Activated B cell treated with CpG ODN at 0.5 μM for 24 hours (primary cell): ENCODE data around the gene MARK3. TPM values are rescaled to one million over a fixed set of nuclear protein-coding genes. Genes with fewer than 3 reads are reported as not detected.

Experiments
- ATAC-seq: fragments of 200-7000 bp; cut with Tn5 transposase; one replicate; pipeline ENCODE4 v1.10.0; 2021; ENCODE audit warnings: low read depth, mild to moderate bottlenecking, moderate library complexity
- CTCF ChIA-PET: fragments of 350-600 bp; sonication (Branson Sonifier 250); formaldehyde crosslinking; loops from one replicate; lab custom pipeline; 2021; ENCODE audit warnings: antibody characterized with exemption; lab: Charles Lee
- POLR2A ChIA-PET: fragments of 350-600 bp; sonication (Branson Sonifier 250); formaldehyde crosslinking; loops from one replicate; lab custom pipeline; 2021; ENCODE audit warnings: antibody characterized with exemption; lab: Charles Lee
- DNase-seq: peaks from one replicate; pipeline ENCODE4 v3.0.0; 2022
- H3K27ac Mint-ChIP-seq: one replicate; pipeline ENCODE4 v1.8.0; 2020; ENCODE audit warnings: mixed read lengths
- H3K27me3 Mint-ChIP-seq: one replicate; pipeline ENCODE4 v1.8.0; 2021; ENCODE audit warnings: mixed read lengths
- H3K36me3 Mint-ChIP-seq: one replicate; pipeline ENCODE4 v1.8.0; 2021; ENCODE audit warnings: low read depth, mixed read lengths
- H3K4me1 Mint-ChIP-seq: one replicate; pipeline ENCODE4 v1.8.0; 2021; ENCODE audit warnings: mixed read lengths
- H3K4me3 Mint-ChIP-seq: one replicate; pipeline ENCODE4 v1.8.0; 2020; ENCODE audit warnings: mild to moderate bottlenecking, mixed read lengths
- H3K9me3 Mint-ChIP-seq: one replicate; pipeline ENCODE4 v1.8.0; 2020; ENCODE audit warnings: mixed read lengths
- intact Hi-C: fragments of 100-400 bp; cut with micrococcal nuclease; formaldehyde crosslinking; loops from one replicate; pipeline ENCODE4 v1.15.1; 2024
- total RNA-seq: library from RNA; stranded (reverse); gene quantifications from 2 replicates; pipeline ENCODE4 v1.2.3, GENCODE V29; 2022
- TF ChIP-seq, protein P1 (sequence below): fragments of 200-600 bp; IDR thresholded peaks from one replicate; pipeline ENCODE4 v1.8.0; 2022; ENCODE audit warnings: antibody characterized with exemption, mild to moderate bottlenecking

MARK3 gene
- total RNA-seq, 1 donor from 2014 or later, result 110 TPM

DNA sequence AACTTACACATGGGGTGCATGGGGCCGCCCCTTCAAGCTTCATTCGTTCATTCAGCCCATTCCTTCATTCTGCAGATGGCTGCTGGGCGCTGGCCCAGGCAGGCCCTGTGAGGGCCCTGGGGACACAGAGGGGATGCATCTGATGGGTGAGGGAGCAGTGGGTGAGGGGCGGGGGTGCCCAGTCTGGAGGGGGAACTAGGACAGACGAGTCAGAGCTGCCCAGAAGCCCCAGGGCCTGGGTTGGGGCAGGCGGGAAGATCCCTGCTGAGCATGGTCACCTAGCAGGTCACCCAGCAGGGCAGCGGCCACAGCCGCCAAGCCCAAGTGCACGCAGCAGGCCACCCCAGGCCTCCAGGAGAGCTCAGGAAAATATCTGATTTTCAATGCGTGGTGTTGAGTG, 157.9 kb downstream of the MARK3 start:
- H3K27me3 Mint-ChIP-seq, result peaks cover 1% of the 10 kb centered on the region
- ChIA-PET POLR2A (interaction anchor here (0.5 to 0.6 kb wide), 2 partner anchors 96 to 152 kb away, joined by 4 to 11 read pairs; no protein-coding TSS in a partner anchor), CTCF (interaction anchor here (7.0 kb wide), 1 partner anchor 23 kb away, joined by 70 read pairs; no protein-coding TSS in a partner anchor)
- TF ChIP-seq, protein P1, sequence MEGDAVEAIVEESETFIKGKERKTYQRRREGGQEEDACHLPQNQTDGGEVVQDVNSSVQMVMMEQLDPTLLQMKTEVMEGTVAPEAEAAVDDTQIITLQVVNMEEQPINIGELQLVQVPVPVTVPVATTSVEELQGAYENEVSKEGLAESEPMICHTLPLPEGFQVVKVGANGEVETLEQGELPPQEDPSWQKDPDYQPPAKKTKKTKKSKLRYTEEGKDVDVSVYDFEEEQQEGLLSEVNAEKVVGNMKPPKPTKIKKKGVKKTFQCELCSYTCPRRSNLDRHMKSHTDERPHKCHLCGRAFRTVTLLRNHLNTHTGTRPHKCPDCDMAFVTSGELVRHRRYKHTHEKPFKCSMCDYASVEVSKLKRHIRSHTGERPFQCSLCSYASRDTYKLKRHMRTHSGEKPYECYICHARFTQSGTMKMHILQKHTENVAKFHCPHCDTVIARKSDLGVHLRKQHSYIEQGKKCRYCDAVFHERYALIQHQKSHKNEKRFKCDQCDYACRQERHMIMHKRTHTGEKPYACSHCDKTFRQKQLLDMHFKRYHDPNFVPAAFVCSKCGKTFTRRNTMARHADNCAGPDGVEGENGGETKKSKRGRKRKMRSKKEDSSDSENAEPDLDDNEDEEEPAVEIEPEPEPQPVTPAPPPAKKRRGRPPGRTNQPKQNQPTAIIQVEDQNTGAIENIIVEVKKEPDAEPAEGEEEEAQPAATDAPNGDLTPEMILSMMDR, result no peak
- no peaks in the 10 kb centered on the region for H3K9me3 Mint-ChIP-seq
- DNase-seq, result no peak
- H3K4me1 Mint-ChIP-seq, result peaks cover 2% of the 10 kb centered on the region
- no peaks in the 10 kb centered on the region for H3K36me3 Mint-ChIP-seq
- no peak overlapping the region for H3K27ac Mint-ChIP-seq
- H3K4me3 Mint-ChIP-seq, result no peak overlapping the region
- intact Hi-C loops, result no loop called here
- no peak for ATAC-seq

DNA sequence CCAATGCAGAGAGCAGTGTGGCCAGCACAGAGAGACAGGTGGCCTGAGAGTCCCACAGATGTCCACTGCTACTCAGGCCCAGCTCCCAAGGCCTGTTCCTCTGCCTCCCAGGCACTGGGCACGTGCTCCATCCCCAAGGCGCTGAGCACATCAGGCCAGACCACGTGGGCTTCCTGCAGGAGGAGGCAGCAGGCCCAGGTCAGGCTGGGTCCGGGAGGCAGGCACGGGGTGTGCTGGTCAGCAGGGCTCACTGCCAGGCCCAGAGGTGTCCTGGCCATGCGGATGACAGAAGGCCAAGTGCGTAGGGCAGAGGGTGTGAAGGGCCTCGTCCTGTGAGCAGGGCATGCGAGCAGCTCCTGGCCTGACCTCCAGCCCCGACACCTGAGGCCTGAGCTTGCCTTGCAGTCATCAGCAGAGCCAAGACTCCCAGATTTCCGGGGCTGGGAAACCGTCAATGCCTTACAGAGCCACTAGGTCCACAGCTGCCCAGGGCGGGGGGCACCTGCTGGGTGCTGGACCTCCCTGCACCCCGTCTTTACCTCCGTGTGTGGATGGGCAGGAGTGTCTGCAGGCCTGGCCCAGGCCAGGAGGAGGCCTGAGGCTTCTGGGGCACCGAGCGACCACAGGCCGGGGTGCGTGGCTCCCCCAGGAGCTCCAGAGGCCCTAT, 158.6 kb downstream of the MARK3 start:
- no peak overlapping the region for H3K4me3 Mint-ChIP-seq
- ChIA-PET CTCF (interaction anchor here (7.0 kb wide), 1 partner anchor 24 kb away, joined by 70 read pairs; no protein-coding TSS in a partner anchor), POLR2A (interaction anchor here (0.5 kb wide), 1 partner anchor 153 kb away, joined by 4 read pairs; no protein-coding TSS in a partner anchor)
- H3K36me3 Mint-ChIP-seq, result no peaks in the 10 kb centered on the region
- TF ChIP-seq, protein P1, result no peak
- peaks cover 2% of the 10 kb centered on the region for H3K4me1 Mint-ChIP-seq
- no peak for ATAC-seq
- peaks cover 1% of the 10 kb centered on the region for H3K27me3 Mint-ChIP-seq
- H3K27ac Mint-ChIP-seq, result no peak overlapping the region
- DNase-seq, result no peak
- H3K9me3 Mint-ChIP-seq, result no peaks in the 10 kb centered on the region
- intact Hi-C loops, result no loop called here

DNA sequence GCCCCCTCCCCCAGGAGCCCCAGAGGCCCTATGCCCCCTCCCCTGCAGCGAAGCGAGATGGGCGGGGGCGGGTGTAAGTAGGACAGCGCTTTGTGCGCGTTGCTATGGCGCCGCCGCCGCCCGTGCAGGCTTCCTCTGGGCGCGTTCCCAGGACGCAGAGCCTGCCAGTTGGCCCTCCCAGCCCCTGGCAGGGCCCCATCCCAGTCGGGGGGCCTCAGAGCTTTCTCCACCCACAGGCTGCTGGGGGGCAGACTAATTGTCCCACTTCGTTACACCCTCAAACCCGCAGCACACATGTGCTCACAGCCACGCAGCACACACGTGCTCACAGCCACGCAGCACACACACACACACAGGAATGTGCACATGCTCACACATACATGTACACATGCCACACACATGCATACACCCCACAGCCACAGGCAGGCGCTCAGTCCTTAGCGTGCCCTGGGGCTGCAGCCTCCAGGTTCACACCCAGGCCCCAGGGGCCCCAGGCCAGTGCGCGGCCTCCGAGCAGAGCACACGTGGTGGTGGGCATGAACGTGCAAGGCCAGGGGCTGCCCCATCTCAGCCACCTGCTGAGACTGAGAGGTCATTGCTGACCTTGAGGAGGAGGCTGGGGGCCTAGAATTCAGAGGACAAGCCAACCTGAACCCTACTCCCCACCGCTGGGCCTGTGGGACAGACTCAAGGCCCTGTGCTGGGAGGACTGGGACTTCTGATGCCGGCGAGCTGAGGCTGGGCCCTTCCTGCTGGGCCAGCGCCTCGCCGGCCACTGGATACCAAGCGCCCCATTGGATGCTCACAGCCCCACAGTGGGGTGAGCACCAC, 159.4 kb downstream of the MARK3 start:
- Mint-ChIP-seq H3K4me3 (no peak overlapping the region), H3K36me3 (no peaks in the 10 kb centered on the region), H3K27me3 (peaks cover 1% of the 10 kb centered on the region), H3K4me1 (peaks cover 2% of the 10 kb centered on the region), H3K27ac (no peak overlapping the region), H3K9me3 (no peaks in the 10 kb centered on the region)
- intact Hi-C loops, result loop anchor here (5.0 kb wide), 1 partner anchor 467 kb away; no protein-coding TSS in a partner anchor
- ChIA-PET CTCF (interaction anchor here (1.0 to 7.0 kb wide), 2 partner anchors 24 to 28 kb away, joined by 3 to 70 read pairs; no protein-coding TSS in a partner anchor), POLR2A (no interaction called here)
- ATAC-seq (no peak), DNase-seq (no peak)
- TF ChIP-seq, protein P1, result no peak

DNA sequence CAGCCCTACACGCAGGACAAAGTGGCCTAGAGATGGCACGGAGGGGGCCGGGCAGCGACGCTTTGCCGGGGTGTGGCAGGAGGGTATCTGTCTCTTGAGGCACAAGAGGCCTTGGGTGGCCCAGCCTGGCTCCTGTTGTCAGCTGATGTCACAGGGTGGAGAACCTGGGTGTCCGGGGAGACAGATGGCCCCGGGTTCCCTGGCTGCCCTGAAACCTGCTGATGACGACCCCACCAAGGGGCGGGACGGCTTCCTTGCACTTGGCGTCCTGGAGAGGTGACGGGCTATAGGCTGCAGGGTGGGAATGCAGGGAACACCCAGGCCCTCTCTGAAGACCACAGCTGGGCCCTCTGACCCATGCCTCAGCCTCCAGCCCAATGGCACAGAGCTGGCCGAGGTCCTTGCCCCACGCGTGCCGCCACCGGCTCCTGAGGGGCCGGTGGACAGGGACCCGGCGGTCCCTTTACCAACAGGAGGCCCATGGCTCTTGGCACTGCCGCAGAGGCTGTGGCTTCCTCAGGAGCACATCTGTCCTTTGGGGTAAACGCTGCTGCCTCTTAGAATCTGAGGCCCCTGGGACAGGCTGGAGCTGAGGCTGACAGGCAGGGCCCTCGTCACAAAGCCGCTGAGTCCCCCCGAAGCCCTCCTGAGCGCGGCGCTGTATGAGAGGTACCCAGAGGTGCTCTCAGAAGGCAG, 160.2 kb downstream of the MARK3 start:
- Mint-ChIP-seq H3K27me3 (peaks cover 1% of the 10 kb centered on the region), H3K27ac (no peak overlapping the region), H3K36me3 (no peaks in the 10 kb centered on the region), H3K4me1 (peaks cover 2% of the 10 kb centered on the region), H3K9me3 (no peaks in the 10 kb centered on the region), H3K4me3 (no peak overlapping the region)
- TF ChIP-seq, protein P1, result no peak
- intact Hi-C loops, result loop anchor here (5.0 kb wide), 1 partner anchor 468 kb away; no protein-coding TSS in a partner anchor
- DNase-seq (no peak), ATAC-seq (no peak)
- CTCF ChIA-PET, result interaction anchor here (1.0 to 7.0 kb wide), 3 partner anchors 22 to 29 kb away, joined by 3 to 70 read pairs (median 8); partner anchors contain the start of gene CKB
- POLR2A ChIA-PET, result no interaction called here
